Measurements from ENCODE around the gene RYR2. TPM values are rescaled to one million over a fixed set of nuclear protein-coding genes. Genes with fewer than 3 reads are reported as not detected.

The RYR2 gene
- total RNA-seq, 1 donor from 2014 or later = 0.90 TPM

- Histone ChIP-seq H3K9me3 (ENCODE audit: low read depth) (no peaks in the 10 kb centered on the region), H3K4me1 (no peaks in the 10 kb centered on the region), H3F3A (ENCODE audit: low read depth) (no peaks in the 10 kb centered on the region), H3K79me2 (ENCODE audit: low read depth) (no peaks in the 10 kb centered on the region), H3K36me3 (no peaks in the 10 kb centered on the region), H2AFZ (replicated peaks) (no peak overlapping the region), H3K4me3 (no peak overlapping the region), H3K27me3 (no peaks in the 10 kb centered on the region), H4K20me1 (ENCODE audit: low read depth) (no peaks in the 10 kb centered on the region), H3K4me2 (no peak overlapping the region), H3K27ac (no peak overlapping the region), H3K9ac (no peak overlapping the region)
- Mint-ChIP-seq H3K4me3 (peak overlapping the region; percentile 58), H3K36me3 (no peaks in the 10 kb centered on the region), H3K27me3 (ENCODE audit: insufficient read depth, low read depth) (peaks cover 11% of the 10 kb centered on the region), H3K9me3 (peaks cover 2% of the 10 kb centered on the region), H3K27ac (no peak overlapping the region), H3K4me1 (peaks cover 6% of the 10 kb centered on the region)
- no peak for DNase-seq (ENCODE audit: low spot score)
- no peak for TF ChIP-seq EZH2 (IDR thresholded peaks at IDR 0.05)
Measured at GRCh38 chr1:237000191-237000590, 41.8 kb upstream of the RYR2 start.

GRCh38 chr1:237003516-237003915, 38.5 kb upstream of the RYR2 start:
- H3K9me3 Mint-ChIP-seq = peaks cover 2% of the 10 kb centered on the region
- no peaks in the 10 kb centered on the region for H3F3A ChIP-seq (ENCODE audit: low read depth)
- H3K4me1 ChIP-seq = no peaks in the 10 kb centered on the region
- DNase-seq (ENCODE audit: low spot score) = no peak
- no peak overlapping the region for H3K4me3 Mint-ChIP-seq
- H3K27me3 Mint-ChIP-seq (ENCODE audit: insufficient read depth, low read depth) = peaks cover 11% of the 10 kb centered on the region
- H3K4me1 Mint-ChIP-seq = peaks cover 6% of the 10 kb centered on the region
- H3K27ac Mint-ChIP-seq = no peak overlapping the region
- no peak overlapping the region for H3K27ac ChIP-seq
- no peak overlapping the region for H3K9ac ChIP-seq
- H3K4me3 ChIP-seq = no peak overlapping the region
- no peak overlapping the region for H3K4me2 ChIP-seq
- no peaks in the 10 kb centered on the region for H3K79me2 ChIP-seq (ENCODE audit: low read depth)
- no peaks in the 10 kb centered on the region for H3K36me3 ChIP-seq
- no peaks in the 10 kb centered on the region for H3K9me3 ChIP-seq (ENCODE audit: low read depth)
- no peaks in the 10 kb centered on the region for H3K36me3 Mint-ChIP-seq
- TF ChIP-seq EZH2 (IDR thresholded peaks at IDR 0.05) = no peak
- TF ChIP-seq, protein P1, sequence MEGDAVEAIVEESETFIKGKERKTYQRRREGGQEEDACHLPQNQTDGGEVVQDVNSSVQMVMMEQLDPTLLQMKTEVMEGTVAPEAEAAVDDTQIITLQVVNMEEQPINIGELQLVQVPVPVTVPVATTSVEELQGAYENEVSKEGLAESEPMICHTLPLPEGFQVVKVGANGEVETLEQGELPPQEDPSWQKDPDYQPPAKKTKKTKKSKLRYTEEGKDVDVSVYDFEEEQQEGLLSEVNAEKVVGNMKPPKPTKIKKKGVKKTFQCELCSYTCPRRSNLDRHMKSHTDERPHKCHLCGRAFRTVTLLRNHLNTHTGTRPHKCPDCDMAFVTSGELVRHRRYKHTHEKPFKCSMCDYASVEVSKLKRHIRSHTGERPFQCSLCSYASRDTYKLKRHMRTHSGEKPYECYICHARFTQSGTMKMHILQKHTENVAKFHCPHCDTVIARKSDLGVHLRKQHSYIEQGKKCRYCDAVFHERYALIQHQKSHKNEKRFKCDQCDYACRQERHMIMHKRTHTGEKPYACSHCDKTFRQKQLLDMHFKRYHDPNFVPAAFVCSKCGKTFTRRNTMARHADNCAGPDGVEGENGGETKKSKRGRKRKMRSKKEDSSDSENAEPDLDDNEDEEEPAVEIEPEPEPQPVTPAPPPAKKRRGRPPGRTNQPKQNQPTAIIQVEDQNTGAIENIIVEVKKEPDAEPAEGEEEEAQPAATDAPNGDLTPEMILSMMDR (IDR thresholded peaks at IDR 0.05) = no peak
- TF ChIP-seq EZH2phosphoT487 (IDR thresholded peaks at IDR 0.05) = no peak
- H3K27me3 ChIP-seq = no peaks in the 10 kb centered on the region
- H2AFZ ChIP-seq (replicated peaks) = no peak overlapping the region
- no peaks in the 10 kb centered on the region for H4K20me1 ChIP-seq (ENCODE audit: low read depth)

- Histone ChIP-seq H3K9me3 (ENCODE audit: low read depth) (no peaks in the 10 kb centered on the region), H3F3A (ENCODE audit: low read depth) (no peaks in the 10 kb centered on the region), H3K9ac (no peak within 1 kb of the TSS), H3K36me3 (no peaks in the 10 kb centered on the region), H3K4me2 (no peak within 1 kb of the TSS), H3K27ac (no peak within 1 kb of the TSS), H3K4me3 (no peak within 1 kb of the TSS), H2AFZ (replicated peaks) (no peak within 1 kb of the TSS), H3K79me2 (ENCODE audit: low read depth) (no peaks in the 10 kb centered on the region), H3K27me3 (no peaks in the 10 kb centered on the region), H3K4me1 (no peaks in the 10 kb centered on the region), H4K20me1 (ENCODE audit: low read depth) (no peaks in the 10 kb centered on the region)
- peaks cover 6% of the 10 kb centered on the region for H3K4me1 Mint-ChIP-seq
- no peaks in the 10 kb centered on the region for H3K36me3 Mint-ChIP-seq
- peaks cover 2% of the 10 kb centered on the region for H3K9me3 Mint-ChIP-seq
- TF ChIP-seq, protein P1 (IDR thresholded peaks at IDR 0.05) = no peak
- TF ChIP-seq EZH2 (IDR thresholded peaks at IDR 0.05) (no peak), EZH2phosphoT487 (IDR thresholded peaks at IDR 0.05) (no peak)
- no peak for DNase-seq (ENCODE audit: low spot score)
- H3K27ac Mint-ChIP-seq = no peak within 1 kb of the TSS
- peaks cover 11% of the 10 kb centered on the region for H3K27me3 Mint-ChIP-seq (ENCODE audit: insufficient read depth, low read depth)
- H3K4me3 Mint-ChIP-seq = no peak within 1 kb of the TSS
Measured at GRCh38 chr1:237004116-237004515, 37.9 kb upstream of the RYR2 start, which contains the start of gene MT1HL1. TSS of gene MT1HL1 (minus strand) at chr1:237004441. CDS start at chr1:237004372, 69 bp downstream.

GRCh38 chr1:237005674-237006073, 36.3 kb upstream of the RYR2 start:
- no peaks in the 10 kb centered on the region for H3K4me1 Mint-ChIP-seq
- Histone ChIP-seq H3K36me3 (no peaks in the 10 kb centered on the region), H3K79me2 (ENCODE audit: low read depth) (no peaks in the 10 kb centered on the region), H3F3A (ENCODE audit: low read depth) (no peaks in the 10 kb centered on the region), H2AFZ (replicated peaks) (no peak overlapping the region), H3K9me3 (ENCODE audit: low read depth) (no peaks in the 10 kb centered on the region), H3K4me2 (no peak overlapping the region), H4K20me1 (ENCODE audit: low read depth) (no peaks in the 10 kb centered on the region), H3K27me3 (no peaks in the 10 kb centered on the region), H3K27ac (no peak overlapping the region), H3K4me3 (no peak overlapping the region), H3K4me1 (no peaks in the 10 kb centered on the region), H3K9ac (no peak overlapping the region)
- TF ChIP-seq, protein P1 (IDR thresholded peaks at IDR 0.05) = no peak
- no peak for TF ChIP-seq EZH2 (IDR thresholded peaks at IDR 0.05)
- TF ChIP-seq EZH2phosphoT487 (IDR thresholded peaks at IDR 0.05) = no peak
- no peak overlapping the region for H3K27ac Mint-ChIP-seq
- no peak for DNase-seq (ENCODE audit: low spot score)
- no peak overlapping the region for H3K4me3 Mint-ChIP-seq
- peaks cover 11% of the 10 kb centered on the region for H3K27me3 Mint-ChIP-seq (ENCODE audit: insufficient read depth, low read depth)
- H3K36me3 Mint-ChIP-seq = no peaks in the 10 kb centered on the region
- H3K9me3 Mint-ChIP-seq = peaks cover 2% of the 10 kb centered on the region
